NCI-H82 (cell line): Measurements from ENCODE around the gene ALDH3A1.
A peak's percentile ranks its signal among the peaks of the same experiment; 100 is the strongest.

Source experiments
- DNase-seq: peaks from one replicate; lab custom pipeline; 2025; lab: John Stamatoyannopoulos, UW

The ALDH3A1 gene

GRCh38 chr17:19759568-19760549, 11.8 kb upstream of the ALDH3A1 start:
- peak; percentile 76 for DNase-seq

GRCh38 chr17:19757536-19758180, 9.6 kb upstream of the ALDH3A1 start:
- no peak for DNase-seq

GRCh38 chr17:19756546-19756945, 8.4 kb upstream of the ALDH3A1 start:
- no peak for DNase-seq

GRCh38 chr17:19755821-19756510, 7.9 kb upstream of the ALDH3A1 start:
- no peak for DNase-seq

GRCh38 chr17:19755392-19755791, 7.3 kb upstream of the ALDH3A1 start:
- no peak for DNase-seq

GRCh38 chr17:19753661-19754463, 5.8 kb upstream of the ALDH3A1 start:
- DNase-seq, result peak; percentile 34

- DNase-seq, result no peak
Observed at GRCh38 chr17:19753051-19753509, 5.0 kb upstream of the ALDH3A1 start.

- no peak for DNase-seq
Observed at GRCh38 chr17:19752216-19753050, 4.3 kb upstream of the ALDH3A1 start.

- no peak for DNase-seq
Observed at GRCh38 chr17:19750835-19751234, 2.7 kb upstream of the ALDH3A1 start.

GRCh38 chr17:19750020-19750572, 2.0 kb upstream of the ALDH3A1 start:
- no peak for DNase-seq

GRCh38 chr17:19748807-19749193, 702 bp upstream of the ALDH3A1 start:
- no peak for DNase-seq

GRCh38 chr17:19747159-19747719, 859 bp downstream of the ALDH3A1 start:
- DNase-seq, result no peak

- no peak for DNase-seq
Observed at GRCh38 chr17:19746517-19746916, 1.6 kb downstream of the ALDH3A1 start.

GRCh38 chr17:19744922-19745757, 3.0 kb downstream of the ALDH3A1 start:
- DNase-seq, result peak; percentile 85

GRCh38 chr17:19744492-19744891, 3.6 kb downstream of the ALDH3A1 start:
- DNase-seq, result no peak

- DNase-seq, result no peak
Observed at GRCh38 chr17:19743101-19744100, 4.7 kb downstream of the ALDH3A1 start.

GRCh38 chr17:19742495-19742894, 5.6 kb downstream of the ALDH3A1 start:
- no peak for DNase-seq
